HG02623 (cell line): ENCODE measurements around the gene TMEM267.
"Not testable (repeated sequence)": the region's sequence is repeated elsewhere in the genome, so short reads cannot be mapped to it uniquely, and the experiment has no call there.

Experiments
- ATAC-seq: cut with Tn5 transposase; IDR thresholded peaks from one replicate; pipeline ENCODE4 v1.9.1; 2021; ENCODE audit warnings: moderate library complexity; ENCODE audit not compliant: unreplicated experiment

TMEM267 gene, protein sequence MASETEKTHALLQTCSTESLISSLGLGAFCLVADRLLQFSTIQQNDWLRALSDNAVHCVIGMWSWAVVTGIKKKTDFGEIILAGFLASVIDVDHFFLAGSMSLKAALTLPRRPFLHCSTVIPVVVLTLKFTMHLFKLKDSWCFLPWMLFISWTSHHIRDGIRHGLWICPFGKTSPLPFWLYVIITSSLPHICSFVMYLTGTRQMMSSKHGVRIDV

DNA sequence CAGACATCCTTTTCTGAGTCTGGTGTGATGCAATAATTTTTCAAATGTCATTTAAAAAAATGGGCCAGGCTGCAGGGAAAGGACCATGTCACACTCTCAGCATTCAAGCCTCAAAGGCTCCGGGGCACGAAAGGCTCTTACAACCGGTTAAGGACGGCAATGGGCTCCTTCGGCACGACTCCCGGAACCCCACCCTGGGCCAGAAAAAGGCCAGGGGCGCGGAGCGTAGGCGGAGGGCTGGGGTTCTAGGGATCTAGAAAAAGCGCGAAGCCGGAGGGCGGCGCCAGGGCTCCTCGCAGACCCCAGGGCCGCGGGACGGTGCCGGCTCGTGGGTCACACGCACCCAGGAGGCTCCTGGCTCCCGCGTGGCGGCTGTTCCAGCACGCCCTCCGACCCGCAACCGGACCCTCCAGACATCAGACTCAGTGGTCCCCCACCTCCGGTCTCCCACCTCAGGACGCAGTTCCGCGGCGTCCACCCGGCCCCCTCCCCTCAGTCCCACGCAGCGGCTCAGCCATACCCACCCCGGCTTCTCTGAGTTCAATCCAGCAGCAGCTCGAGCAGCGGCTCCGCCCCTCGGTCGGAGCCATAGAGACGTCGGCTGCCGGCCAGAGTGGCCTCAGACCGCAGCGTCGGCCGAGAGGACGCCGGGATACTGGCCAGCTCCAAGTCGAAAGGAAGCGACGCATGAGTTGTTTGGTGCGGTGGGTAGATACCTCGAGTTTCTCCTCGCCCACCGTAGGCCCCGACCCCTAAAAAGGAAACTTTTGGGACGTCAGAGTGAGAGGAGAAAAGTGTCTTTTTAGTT is at the start of gene TMEM267:
TSS of gene TMEM267 (minus strand) at position 568 of the 808 bp plus-strand sequence. CDS start 29,896 bp downstream, outside the sequence.
- ATAC-seq: peak; percentile 87

DNA sequence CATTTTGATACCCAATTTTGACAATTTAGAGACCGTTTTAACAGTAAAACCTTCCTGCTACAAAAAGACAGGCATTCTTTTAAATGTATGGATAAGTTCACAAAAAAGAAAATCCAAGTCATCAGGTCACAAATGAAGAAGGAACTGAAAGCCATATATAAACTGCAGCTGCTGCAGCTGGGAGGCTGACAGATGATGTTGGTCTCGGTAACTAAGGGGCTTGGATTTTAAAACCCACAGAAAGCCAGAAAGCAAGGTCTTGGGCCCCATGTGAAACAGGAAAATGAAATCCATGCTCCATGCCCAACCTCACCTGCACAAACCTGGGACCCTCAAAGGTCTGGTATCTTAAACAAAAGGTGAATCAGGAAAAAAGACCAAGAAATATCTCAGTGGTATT is 47.0 kb upstream of the TMEM267 start:
- ATAC-seq: no peak

DNA sequence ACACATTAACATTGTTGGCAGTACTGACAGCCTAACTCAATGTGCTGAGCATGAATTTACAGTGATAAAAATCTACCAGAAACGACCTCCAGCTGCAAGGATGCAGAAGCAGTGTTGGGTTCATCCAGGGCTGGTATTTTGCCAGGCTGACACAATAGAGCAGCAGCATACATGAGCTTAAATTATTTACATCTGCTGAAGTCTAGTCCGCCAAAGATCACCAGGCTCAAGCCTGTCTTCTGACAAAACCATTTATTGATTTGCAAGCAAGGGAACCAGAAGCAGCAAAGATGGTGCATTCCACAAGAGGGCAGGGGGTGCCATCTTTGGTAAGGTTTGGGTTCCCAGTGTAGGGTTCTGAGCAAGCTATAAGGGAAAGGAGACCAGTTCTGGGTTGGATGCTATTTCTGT is 40.0 kb upstream of the TMEM267 start:
- no peak for ATAC-seq

DNA sequence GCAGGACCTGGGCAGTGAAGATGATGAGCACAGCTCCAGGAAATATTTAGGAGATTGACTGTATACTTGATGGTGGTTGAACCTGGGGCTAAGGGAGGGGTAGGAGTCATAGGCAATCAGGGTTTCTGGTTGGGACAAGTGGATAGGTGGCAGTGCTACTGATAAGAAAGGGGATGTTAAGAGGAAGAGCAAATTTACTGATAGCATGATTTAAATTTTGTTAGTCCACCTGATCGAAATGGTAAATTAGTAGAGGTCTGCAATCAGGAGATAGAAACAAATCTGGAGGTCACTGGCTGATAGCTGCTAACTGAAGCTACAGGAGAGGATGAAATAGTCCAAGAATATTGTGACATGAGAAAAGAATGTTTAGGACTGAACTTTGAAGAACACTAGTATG is 37.0 kb upstream of the TMEM267 start:
- ATAC-seq: no peak

DNA sequence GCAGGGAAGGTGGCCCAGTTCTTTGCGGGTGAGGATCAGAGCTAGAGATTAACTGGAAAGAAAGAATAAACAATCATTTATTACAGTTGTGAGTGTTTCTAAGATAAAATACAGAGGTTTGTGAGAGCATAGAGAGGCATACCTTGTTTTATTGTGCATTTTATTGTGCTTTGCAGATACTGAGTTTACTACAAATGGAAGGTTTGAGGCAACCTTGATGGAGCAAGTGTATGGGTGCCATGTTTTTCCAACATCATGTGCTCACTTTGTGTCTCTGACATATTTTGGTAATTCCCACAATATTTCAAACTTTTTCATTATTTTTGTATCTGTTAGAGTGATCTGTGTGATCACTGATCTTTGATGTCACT is 32.0 kb upstream of the TMEM267 start:
- no peak for ATAC-seq

DNA sequence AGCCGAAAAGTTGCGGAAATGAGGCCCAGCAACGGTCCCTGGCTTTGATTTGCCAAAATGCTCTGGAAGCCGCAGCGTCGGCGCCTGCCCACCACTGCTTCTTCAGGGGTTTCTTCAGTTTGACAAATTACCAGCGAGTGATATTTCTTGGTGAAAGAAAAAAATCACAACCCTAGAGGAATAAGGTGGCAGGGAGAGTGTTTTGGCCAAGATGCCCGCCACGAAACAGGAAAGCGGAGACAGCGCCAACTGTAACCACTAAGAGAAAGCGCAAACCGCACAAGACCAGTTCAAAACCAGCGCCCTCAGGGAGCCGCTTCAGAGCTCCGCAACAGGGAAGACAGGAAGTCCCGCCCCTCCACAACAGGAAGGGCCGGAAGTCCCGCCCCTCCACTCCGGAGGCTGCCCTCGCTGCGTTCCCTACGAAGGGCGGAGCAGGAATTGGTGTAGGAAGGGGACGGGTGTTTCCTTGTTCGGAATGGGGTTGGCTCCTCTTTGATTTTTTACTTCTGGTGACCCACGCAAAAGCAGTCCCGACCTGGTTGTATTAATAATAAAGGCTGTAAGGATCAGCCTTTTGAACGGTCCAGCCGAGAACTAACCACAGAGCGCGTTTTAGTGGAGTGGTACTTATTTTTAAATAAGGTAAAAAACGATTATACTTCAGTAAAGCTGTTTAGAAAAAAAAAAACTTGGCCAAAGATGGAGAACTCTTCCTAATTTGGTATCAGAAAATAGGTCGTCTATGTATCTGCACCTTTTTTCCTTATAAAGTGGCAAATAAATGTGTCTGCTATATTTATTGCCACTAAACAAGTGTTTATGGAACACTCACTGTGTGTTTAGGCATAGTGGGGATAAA is 31.4 kb upstream of the TMEM267 start, which contains the start of gene C5orf34:
TSS of gene C5orf34 (minus strand) at position 333 of the 862 bp plus-strand sequence. CDS start 5,809 bp downstream, outside the sequence.
- ATAC-seq: peak; percentile 99

DNA sequence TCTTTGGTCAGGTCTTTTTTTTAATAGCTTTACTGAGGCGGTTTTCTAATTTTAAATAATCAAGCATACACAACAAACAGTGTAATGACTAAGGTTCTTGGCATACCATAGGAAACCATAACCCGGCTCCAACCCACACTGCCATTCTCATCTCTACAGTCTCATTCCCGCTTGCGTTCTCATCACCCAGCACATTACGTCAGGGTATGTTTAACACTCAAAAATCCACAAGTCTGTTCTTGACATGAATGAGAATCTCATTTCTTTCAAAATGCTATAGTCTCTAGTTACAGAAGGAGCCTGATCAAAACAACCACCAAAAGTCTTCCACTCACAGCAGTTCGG is 30.8 kb upstream of the TMEM267 start:
- peak; percentile 20 for ATAC-seq

DNA sequence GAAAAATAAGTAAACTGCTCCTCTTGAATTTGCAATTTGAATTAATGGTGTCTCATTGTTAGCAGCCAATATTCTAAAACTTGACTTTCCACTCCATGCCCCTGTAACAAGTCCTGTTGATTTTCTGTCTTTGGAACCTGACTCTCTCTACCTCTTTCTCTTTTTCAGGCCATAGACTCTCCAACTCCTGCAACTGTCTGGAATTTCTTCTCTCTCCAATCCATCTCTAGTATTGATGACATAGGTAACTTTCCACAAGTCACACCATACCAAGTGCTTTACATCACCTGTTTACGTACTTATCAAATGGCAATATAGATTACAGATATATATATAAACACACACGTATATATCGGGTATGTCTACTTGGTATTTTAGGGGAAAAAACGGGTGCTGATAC is 30.4 kb upstream of the TMEM267 start:
- no peak for ATAC-seq

DNA sequence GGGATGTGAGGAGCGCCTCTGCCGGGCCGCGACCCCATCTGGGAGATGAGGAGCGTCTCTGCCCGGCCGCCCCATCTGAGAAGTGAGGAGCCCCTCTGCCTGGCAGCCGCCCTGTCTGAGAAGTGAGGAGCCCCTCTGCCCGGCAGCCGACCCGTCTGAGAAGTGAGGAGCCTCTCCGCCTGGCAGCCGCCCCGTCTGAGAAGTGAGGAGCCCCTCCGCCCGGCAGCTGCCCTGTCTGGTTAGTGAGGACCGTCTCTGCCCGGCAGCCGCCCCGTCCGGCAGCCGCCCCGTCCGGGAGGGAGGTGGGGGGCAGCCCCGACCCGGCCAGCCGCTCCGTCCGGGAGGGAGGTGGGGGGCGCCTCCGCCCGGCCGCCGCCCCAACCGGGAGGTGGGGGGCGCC is 27.4 kb upstream of the TMEM267 start:
- not testable (repeated sequence) for ATAC-seq

DNA sequence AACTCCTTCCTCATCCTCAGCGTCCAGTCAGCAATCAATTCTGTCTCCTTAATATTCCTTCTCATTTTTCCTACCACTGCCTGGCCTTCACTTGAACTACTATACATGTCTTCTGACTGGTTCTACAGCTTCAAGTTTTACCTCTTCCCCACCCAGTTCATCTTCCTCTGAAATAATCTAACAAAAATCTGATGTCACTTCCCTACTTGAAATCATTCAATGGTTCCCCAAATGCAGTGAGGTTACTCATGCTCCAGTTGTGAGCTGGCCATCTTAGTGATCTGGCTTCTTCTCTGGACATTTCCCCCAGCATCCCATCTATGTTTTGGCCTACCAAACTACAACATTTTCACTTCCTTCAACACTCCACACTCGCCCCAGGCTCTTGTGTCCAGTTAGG is 14.9 kb upstream of the TMEM267 start:
- ATAC-seq: no peak

DNA sequence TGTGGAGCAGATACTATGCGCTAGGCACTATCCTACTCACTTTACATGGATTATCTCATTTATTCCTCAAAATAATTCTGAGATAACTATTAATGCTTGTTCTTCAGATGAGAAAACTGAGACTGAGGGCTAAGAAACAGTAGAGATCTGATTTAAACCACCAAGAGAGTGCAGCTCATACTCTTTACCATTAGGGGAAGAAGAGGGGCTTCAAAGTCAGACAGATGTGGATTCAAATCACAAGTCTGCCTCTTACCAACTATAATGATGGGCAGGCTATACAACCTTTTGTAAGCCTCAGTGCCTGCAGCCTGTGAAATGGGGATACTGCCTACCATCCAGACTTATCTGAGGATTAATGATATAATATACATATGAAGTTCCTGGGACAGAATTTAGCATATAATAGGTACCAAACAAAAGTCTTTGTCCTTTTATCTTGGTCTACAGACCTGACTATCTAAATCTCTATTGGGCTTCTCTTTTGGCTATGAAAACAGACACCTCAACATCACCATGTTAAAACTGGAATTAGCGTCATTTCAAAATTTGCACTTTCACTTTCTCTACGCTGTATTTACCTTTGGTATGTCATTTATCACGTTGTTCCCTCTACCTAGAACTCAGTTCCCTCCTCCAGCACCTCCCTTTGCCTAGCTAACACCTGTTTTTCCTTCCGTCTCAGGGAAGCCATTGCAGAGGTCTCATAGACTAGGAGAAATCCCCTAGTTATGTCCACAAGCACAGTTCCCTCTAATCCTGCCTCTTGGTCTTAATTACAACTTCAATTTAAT is 13.8 kb upstream of the TMEM267 start:
- no peak for ATAC-seq

DNA sequence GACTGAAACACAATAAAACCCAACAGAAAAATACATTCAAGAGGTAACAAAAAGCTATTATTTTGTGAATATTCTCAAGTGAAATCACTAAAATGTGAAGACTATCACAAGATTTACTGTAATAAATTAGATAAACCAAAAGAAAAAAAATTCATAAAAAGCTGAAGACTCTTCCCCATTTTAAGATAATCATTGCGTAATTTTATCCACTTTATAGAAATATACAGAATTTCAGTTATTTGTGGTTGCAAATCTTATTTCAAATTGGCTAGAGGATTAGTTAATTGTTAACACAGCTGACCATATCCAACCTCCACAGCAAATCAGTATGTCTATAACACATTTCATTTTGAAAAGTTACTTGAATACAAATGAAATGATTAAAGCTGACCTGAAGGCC is 7.7 kb upstream of the TMEM267 start:
- no peak for ATAC-seq

DNA sequence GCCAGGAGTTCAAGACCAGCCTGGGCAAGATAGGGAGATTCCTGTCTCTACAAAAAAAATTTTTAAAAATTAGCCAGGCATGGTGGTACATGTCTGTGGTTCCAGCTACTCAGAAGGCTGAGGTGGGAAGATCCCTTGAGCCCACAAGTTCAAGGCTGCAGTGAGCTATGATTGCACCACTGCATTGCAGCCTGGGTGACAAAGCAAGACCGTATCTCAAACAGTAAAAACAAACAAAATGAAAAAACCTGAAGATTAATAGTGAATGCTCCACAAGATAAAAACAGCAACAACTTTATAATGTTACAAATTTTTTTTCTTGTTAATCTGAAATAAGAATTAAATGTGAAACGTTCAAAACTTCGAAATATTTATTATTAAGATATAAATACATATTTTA is 2.7 kb upstream of the TMEM267 start:
- ATAC-seq: no peak

DNA sequence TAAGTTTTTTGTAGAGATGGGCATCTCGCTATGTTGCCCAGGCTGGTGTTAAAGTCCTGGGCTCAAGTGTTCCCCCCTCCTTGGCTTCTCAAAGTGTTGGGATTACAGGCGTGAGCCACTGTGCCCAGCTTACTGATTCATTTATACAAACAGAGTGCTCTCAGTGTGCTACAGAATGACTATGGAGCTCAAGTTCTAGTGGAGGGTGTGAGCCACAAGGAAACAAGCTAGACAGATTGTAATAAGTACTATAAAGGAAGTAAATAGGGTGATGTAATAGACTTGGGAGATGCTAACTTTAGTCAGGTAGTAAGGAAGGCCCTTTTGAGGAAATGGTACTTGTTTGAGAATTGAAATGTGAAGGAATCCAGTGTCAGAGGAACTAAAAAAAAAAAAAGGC is 1.7 kb upstream of the TMEM267 start:
- no peak for ATAC-seq

DNA sequence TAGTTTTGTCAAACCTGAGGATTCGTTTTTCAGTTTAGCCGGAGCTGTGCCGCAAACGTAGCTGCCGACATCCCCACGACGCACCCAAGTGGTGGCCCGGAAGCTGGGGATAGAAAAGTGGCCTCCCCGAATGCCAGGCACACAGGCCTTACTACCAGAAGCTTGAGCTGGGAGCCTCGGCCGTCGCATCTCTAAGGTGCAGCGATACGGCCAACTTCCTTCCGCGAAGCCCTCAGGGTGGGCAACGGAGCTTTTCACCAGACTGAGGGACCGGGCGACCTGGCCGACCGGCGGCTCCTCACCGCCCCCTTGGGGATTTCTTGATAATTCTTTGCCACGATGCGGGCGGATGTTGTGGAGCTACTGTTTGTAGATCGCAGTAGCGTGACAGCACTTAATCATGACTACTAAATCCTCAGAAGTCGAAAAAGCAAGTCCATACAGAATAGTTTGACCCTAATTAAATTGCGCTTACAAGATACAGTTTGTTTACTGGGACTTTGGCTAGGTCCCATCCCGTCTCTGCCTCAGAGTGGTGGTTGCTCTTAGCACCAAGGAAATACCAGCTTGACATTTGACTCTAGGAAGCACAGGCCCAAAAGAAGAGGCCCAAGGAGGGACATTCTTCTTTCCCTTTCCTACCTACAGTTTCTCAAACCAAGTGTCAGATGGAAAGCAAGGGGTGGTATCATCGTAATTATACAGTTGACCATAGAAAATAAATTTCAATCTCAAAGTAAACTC is 613 bp upstream of the TMEM267 start:
- peak; percentile 62 for ATAC-seq

DNA sequence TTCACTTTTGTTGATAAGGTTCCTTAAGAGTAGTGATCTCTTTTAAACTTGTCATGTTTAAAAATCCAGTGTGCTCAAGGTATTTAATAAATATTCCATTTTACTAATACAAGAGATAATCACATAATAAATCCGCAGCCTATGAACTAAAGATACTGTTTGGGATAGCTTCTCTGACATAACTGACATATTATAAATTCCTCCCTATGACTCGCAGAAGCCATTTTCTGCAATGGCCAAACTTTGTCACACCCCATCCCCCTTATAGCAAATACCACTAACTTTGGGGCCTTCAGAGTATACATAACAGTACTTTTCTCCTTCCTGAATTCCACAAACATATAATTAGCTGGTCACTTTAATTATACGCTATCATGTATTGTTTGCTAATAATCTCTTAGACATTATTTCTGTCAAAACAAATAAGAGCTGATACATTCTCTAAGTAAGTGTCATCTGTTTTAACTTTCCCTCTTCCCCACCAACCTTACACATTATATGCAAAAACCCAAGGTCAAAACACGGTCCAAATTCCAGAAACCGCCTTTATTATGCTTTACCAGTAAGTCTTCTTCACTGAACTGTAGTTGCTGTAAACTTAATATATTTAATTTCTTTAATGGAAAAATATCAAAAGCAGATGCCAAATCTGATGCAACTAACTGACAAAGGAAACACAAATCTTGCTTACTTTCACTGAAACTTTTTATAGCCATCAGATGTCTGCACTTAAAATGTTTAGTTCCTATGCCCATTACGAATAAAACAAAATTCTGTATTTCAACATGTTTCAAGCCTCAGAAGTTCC is 971 bp downstream of the TMEM267 start:
- no peak for ATAC-seq

DNA sequence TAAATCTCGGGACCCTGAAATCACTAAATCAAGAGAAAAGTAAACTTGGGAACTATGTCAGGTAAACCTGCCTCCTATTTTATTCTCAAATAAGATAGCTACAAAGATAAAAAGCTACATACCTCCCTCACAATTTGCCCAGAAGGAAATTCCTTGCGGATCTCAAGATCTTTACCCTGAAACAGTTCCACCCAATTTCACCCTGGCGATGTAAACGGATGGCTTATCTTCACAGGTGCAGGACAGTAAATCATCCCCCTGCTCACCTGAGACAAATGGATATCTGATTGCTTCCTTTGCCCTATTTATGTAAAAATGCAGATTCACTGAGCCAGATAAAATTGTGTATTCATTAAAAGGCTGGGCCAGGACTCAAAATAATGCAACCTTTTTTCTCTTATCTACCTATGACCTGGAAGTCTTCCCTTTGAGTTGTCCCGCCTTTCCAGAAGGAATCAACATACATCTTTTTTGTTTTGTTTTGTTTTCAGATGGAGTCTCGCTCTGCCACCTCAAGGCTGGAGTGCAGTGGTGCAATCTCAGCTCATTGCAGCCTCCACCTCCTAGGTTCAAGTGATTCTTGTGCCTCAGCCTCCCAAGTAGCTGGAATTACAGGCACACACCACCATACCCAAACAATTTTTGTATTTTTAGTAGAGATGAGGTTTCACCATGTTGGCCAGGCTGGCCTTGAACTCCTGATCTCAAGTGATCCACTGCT is 13.8 kb downstream of the TMEM267 start:
- no peak for ATAC-seq

DNA sequence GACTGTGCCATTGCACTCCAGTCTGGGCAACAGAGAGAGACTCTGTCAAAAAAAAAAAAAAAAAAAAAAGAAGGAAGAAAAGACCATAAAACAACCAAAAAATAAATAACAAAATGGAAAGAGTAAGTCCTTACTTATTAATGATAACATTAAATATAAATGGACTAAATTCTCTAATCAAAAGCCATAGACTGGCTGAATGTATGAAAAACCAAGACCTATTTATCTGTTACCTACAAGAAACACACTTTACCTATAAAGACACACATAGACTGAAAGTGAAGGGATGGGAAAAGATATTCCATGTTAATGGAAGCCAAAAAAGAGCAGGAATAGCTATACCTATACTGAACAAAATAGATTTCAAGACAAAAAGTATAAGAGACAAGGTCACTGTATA is 16.6 kb downstream of the TMEM267 start:
- ATAC-seq: no peak

DNA sequence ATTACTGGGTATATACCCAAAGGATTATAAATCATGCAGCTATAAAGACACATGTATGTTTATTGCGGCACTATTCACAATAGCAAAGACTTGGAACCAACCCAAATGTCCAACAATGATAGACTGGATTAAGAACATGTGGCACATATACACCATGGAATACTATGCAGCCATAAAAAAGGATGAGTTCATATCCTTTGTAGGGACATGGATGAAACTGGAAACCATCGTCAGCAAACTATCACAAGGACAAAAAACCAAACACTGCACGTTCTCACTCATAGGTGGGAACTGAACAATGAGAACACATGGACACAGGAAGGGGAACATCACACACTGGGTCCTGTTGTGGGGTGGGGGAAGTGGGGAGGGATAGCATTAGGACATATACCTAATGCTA is 18.2 kb downstream of the TMEM267 start:
- ATAC-seq: not testable (repeated sequence)
